Measurements from ENCODE around the gene SLFN13. TPM values are rescaled to one million over a fixed set of nuclear protein-coding genes. Genes with fewer than 3 reads are reported as not detected.

The SLFN13 gene
- total RNA-seq, 2 donors from 2014 or later: 2.1 to 2.3 TPM

DNA sequence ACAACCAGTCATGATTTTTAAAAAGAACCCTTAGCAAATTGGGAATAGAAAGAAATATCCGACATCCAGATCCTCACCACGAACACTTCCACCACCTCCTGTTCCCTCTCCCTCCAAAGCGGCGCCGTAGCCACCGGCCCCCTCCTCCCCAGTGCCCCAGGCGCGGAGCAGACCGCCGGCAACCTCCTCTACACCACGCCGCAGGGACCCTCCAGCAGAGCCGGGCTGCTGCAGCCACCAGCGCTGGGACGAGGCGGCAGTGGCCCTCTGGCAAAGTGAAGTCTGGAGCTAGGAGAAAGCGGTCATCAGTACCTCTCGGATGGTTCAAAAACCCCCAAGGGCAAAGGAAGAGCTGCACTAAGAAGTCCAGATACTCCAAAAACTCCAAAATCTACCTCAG, 41.4 kb upstream of the SLFN13 start:
- no peak overlapping the region for H3K4me3 ChIP-seq
- intact Hi-C loops (cut with DNase I): no loop called here
- 6 to 18% methylated on average over 16 to 18 of the region's 18 CpGs for WGBS, 2 donors
- no peak for TF ChIP-seq POLR2A (IDR thresholded peaks at IDR 0.05)
- TF ChIP-seq, protein P1, sequence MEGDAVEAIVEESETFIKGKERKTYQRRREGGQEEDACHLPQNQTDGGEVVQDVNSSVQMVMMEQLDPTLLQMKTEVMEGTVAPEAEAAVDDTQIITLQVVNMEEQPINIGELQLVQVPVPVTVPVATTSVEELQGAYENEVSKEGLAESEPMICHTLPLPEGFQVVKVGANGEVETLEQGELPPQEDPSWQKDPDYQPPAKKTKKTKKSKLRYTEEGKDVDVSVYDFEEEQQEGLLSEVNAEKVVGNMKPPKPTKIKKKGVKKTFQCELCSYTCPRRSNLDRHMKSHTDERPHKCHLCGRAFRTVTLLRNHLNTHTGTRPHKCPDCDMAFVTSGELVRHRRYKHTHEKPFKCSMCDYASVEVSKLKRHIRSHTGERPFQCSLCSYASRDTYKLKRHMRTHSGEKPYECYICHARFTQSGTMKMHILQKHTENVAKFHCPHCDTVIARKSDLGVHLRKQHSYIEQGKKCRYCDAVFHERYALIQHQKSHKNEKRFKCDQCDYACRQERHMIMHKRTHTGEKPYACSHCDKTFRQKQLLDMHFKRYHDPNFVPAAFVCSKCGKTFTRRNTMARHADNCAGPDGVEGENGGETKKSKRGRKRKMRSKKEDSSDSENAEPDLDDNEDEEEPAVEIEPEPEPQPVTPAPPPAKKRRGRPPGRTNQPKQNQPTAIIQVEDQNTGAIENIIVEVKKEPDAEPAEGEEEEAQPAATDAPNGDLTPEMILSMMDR (IDR thresholded peaks at IDR 0.05): no peak
- H3K36me3 ChIP-seq (replicated peaks in 1 of 2; ENCODE audit: insufficient read depth in 1 of 2, low read depth in 2 of 2): no peaks in the 10 kb centered on the region
- H3K9me3 ChIP-seq: peaks cover 0 to 5% (median 0%) of the 10 kb centered on the region in 3 donors
- no peak overlapping the region for H3K27ac ChIP-seq
- peaks cover 16% of the 10 kb centered on the region for H3K4me1 ChIP-seq
- ATAC-seq (no peak), DNase-seq (no peak)
- peaks cover 0 to 56% of the 10 kb centered on the region in 2 donors for H3K27me3 ChIP-seq

DNA sequence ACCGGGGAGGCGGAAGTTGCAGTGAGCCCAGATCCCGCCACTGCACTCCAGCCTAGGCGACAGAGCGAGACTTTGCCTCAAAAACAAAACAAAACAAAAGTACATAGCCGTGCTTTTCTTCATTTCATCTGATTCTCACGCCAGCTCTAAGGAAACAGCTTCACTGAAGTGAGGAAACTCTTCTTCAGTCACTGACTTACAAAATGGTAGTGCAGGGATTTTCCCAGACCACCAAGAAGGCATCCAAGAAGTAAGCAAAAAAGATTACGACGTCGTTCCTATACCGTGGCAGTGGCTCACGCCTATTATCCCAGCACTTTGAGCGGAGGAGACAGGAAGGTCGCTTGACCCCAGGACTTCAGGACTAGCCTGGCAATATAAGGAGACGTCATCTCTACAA, 40.4 kb upstream of the SLFN13 start:
- TF ChIP-seq, protein P1 (IDR thresholded peaks at IDR 0.05): no peak
- no peak for TF ChIP-seq POLR2A (IDR thresholded peaks at IDR 0.05)
- Histone ChIP-seq H3K4me3 (no peak overlapping the region), H3K27me3 (peaks cover 0 to 55% of the 10 kb centered on the region in 2 donors), H3K9me3 (peaks cover 0 to 5% (median 0%) of the 10 kb centered on the region in 3 donors), H3K36me3 (replicated peaks in 1 of 2; ENCODE audit: insufficient read depth in 1 of 2, low read depth in 2 of 2) (no peaks in the 10 kb centered on the region), H3K4me1 (peaks cover 16% of the 10 kb centered on the region), H3K27ac (no peak overlapping the region)
- DNase-seq (no peak), ATAC-seq (no peak)
- 15 to 24% methylated on average over 15 of the region's 15 CpGs for WGBS, 2 donors
- intact Hi-C loops (cut with DNase I): no loop called here

DNA sequence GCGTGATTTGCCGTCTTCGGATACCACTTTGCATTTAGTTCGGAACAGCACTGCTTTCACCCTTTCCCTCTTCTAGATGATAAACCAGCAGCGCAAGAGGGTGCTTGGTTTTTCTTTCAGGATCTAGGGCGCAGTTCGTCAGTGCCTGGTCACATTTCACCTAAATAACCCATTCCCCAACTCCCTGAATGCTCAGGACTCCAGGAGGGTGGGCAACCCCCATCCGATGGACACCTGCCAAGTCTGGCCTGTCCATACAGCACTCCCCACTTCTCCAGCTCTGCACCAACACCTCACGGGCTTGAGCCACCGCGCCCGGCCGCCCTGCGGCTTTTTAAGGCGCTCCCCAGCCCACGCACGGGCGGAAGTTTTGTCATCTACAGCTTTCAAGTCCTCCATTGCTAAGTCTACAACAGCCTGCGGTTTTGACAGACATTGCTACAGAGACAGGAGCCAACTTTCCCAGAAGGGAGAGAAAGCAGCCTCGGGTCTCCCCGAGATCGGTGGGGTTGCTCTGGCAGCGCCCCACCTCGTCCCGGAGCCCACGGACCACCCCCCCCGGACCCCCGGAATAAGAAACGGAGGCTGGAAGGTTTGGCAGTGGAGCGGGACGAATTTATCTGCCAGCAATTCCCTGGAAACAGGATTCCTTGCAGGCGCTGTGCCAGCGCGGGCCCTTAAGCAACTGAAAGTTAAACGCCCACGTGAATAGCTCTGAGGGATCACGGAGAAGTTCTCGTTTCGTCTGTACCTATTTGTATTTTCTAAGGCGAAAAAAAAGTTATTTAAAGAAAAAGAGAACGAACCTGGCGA, 38.6 kb upstream of the SLFN13 start:
- DNase-seq (peak; percentile 35 to 57 (median 45)), ATAC-seq (peak; percentile 59)
- peak overlapping the region in 1 of 4 donors; percentile 31 for H3K27ac ChIP-seq
- no peaks in the 10 kb centered on the region for H3K36me3 ChIP-seq (replicated peaks in 1 of 2; ENCODE audit: insufficient read depth in 1 of 2, low read depth in 2 of 2)
- no peak for TF ChIP-seq POLR2A (IDR thresholded peaks at IDR 0.05)
- TF ChIP-seq, protein P1 (IDR thresholded peaks at IDR 0.05): no peak
- H3K27me3 ChIP-seq: peaks cover 0 to 41% of the 10 kb centered on the region in 2 donors
- 9 to 15% methylated on average over 20 to 42 of the region's 42 CpGs for WGBS, 2 donors
- peaks cover 0 to 5% (median 0%) of the 10 kb centered on the region in 3 donors for H3K9me3 ChIP-seq
- peak overlapping the region in 1 of 2 donors; percentile 18 for H3K4me3 ChIP-seq
- intact Hi-C loops (cut with DNase I): no loop called here
- H3K4me1 ChIP-seq: peaks cover 16% of the 10 kb centered on the region

DNA sequence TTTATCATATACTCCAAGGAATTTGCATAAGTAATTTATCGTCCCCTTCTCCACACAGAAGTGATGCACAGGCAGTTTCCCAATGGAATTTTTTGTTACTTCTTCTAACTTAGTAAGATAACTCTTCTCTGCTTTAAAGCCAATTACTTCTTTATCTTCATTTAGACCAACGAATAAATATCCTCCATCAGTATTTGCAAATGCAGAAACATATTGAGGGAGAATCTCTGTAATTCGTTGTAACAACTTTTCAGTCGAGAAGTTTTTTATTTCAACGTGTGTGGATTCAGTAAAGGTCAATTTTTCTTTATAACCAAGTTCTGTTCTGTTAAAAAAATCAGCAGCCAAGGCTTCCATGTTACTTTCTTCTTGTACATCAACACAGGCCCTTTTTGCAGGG, 30.7 kb upstream of the SLFN13 start:
- no peaks in the 10 kb centered on the region for H3K36me3 ChIP-seq (replicated peaks in 1 of 2; ENCODE audit: insufficient read depth in 1 of 2, low read depth in 2 of 2)
- ATAC-seq: no peak
- WGBS, 2 donors: 42 to 52% methylated on average over 5 of the region's 5 CpGs
- H3K27me3 ChIP-seq: no peaks in the 10 kb centered on the region
- H3K9me3 ChIP-seq: no peaks in the 10 kb centered on the region
- TF ChIP-seq, protein P1 (IDR thresholded peaks at IDR 0.05): no peak
- no peak for TF ChIP-seq POLR2A (IDR thresholded peaks at IDR 0.05)
- no peaks in the 10 kb centered on the region for H3K4me1 ChIP-seq
- no peak for DNase-seq
- H3K27ac ChIP-seq: no peak overlapping the region
- H3K4me3 ChIP-seq: no peak overlapping the region
- intact Hi-C loops (cut with DNase I): no loop called here

GRCh38 chr17:35477248-35477647, 28.7 kb upstream of the SLFN13 start:
- ATAC-seq (no peak), DNase-seq (no peak)
- intact Hi-C loops (cut with DNase I): no loop called here
- TF ChIP-seq, protein P1 (IDR thresholded peaks at IDR 0.05): no peak
- TF ChIP-seq POLR2A (IDR thresholded peaks at IDR 0.05): no peak
- Histone ChIP-seq H3K4me1 (no peaks in the 10 kb centered on the region), H3K9me3 (no peaks in the 10 kb centered on the region), H3K27ac (no peak overlapping the region), H3K36me3 (replicated peaks in 1 of 2; ENCODE audit: insufficient read depth in 1 of 2, low read depth in 2 of 2) (no peaks in the 10 kb centered on the region), H3K4me3 (no peak overlapping the region), H3K27me3 (no peaks in the 10 kb centered on the region)
- 36 to 50% methylated on average over 5 of the region's 5 CpGs for WGBS, 2 donors

All from body of pancreas (tissue), 4 donors.